Uterus (tissue), 4 donors: Measurements from ENCODE around the gene RASL10B. TPM values are rescaled to one million over a fixed set of nuclear protein-coding genes. Genes with fewer than 3 reads are reported as not detected.
A peak's percentile ranks its signal among the peaks of the same experiment; 100 is the strongest.

Experiments used
- DNase-seq, 2 donors: peaks; one replicate each; pipeline ENCODE4 v3.0.0-alpha.2; 2019 to 2020
- H3K27ac ChIP-seq, 2 donors: fragments of 200-600 bp; sonication (generic); 1 replicate in 1 of 2; 2 replicates in 1 of 2; pipeline ENCODE4 v1.5.1; 2016 to 2018
- H3K27me3 ChIP-seq, 2 donors: fragments of 200-600 bp; sonication (generic); one replicate each; pipeline ENCODE4 v1.5.1; 2018 to 2019; ENCODE audit warnings: control low read depth in 1 of 2
- H3K36me3 ChIP-seq, 2 donors: fragments of 200-600 bp; sonication (generic); one replicate each; pipeline ENCODE4 v1.5.1; 2019; ENCODE audit warnings: control low read depth in 1 of 2
- H3K4me1 ChIP-seq, 2 donors: fragments of 200-600 bp; sonication (generic); one replicate each; pipeline ENCODE4 v1.5.1; 2018 to 2019; ENCODE audit warnings: control low read depth in 1 of 2
- H3K4me3 ChIP-seq, 2 donors: fragments of 200-600 bp; sonication (generic); 1 replicate in 1 of 2; 2 replicates in 1 of 2; pipeline ENCODE4 v1.5.1; 2018 to 2019; ENCODE audit warnings: mild to moderate bottlenecking in 1 of 2
- H3K9me3 ChIP-seq, 2 donors: fragments of 200-600 bp; sonication (generic); one replicate each; pipeline ENCODE4 v1.5.1; 2019; ENCODE audit warnings: control low read depth in 1 of 2
- CTCF ChIP-seq, 4 experiments: fragments of 200-600 bp in 2 of 4; fragments of 450-650 bp in 2 of 4; sonication (generic) in 2 of 4; IDR thresholded peaks; one replicate each; pipeline ENCODE4 v1.5.1; 2016 to 2019; ENCODE audit warnings: antibody characterized with exemption in 4 of 4, mild to moderate bottlenecking in 2 of 4, moderate library complexity in 1 of 4
- POLR2A ChIP-seq, 2 donors: fragments of 450-650 bp; IDR thresholded peaks; one replicate each; pipeline ENCODE4 v1.6.1; 2016; ENCODE audit warnings: antibody characterized with exemption in 2 of 2, mild to moderate bottlenecking in 1 of 2, moderate library complexity in 1 of 2
- intact Hi-C: fragments of 100-400 bp; cut with DNase I; formaldehyde crosslinking; loops from one replicate; pipeline ENCODE4 v1.15.1; 2023; ENCODE audit warnings: low total_unique reads
- total RNA-seq, 4 donors: library from RNA; depleted of rRNA in 3 of 4; stranded (reverse); fragments of >200 nt in 3 of 4; gene quantifications; one replicate each; pipeline versions ENCODE4 v1.1.0 to v1.2.4, GENCODE V29; 2014 to 2023
- donor health status: DM: yes; HTN: yes; CAD: no.

RASL10B gene
- 1 to 10 TPM in 3 of 4 donors, under 1 TPM in 1; 0.77 to 5.6 (median 3.3) TPM for total RNA-seq

DNA sequence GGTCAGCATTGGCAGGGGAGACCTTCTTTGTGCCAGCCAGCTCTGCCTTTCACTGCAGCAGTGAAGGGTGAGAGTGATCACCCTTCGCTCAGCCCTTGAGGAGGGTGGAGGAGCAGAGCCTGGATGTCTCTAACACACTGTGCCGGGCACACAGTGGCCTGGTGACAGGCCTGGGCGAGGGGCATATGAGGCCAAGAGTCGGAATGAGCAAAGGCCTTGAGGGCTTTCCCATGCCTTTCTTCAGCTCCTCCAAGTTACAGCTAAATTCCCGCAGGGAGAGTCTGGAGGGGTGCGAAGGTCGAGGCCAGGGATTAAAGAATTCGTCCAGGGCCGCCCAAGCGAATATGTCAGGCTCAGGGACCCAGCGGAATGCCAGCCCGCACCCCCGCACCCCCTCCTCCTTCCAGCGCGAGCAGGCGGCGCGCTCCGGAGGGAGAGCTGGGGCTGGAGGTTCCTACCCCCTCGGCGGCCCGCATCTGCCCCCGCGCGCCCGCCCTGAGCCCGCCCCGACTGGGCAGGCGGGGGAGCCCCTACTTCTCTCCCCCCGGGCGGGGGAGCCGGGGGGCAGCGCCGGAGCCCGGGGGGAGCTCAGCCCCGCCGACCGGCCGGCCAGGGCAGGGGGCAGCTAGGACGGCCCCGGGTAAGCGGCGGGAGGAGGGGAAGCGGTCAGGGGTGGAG is at the start of gene RASL10B:
Gene RASL10B, plus strand, starts transcription at position 401 of the 678 bp plus-strand sequence. CDS start 3,546 bp downstream, outside the sequence.
- intact Hi-C loops: no loop called here
- no peaks in the 10 kb centered on the region for H3K27me3 ChIP-seq
- H3K9me3 ChIP-seq: no peaks in the 10 kb centered on the region
- H3K27ac ChIP-seq: peak within 1 kb of the TSS; percentile 59 to 78
- H3K4me1 ChIP-seq: peaks cover 0 to 7% of the 10 kb centered on the region in 2 donors
- peak within 1 kb of the TSS; percentile 32 to 77 for H3K4me3 ChIP-seq
- DNase-seq: peak; percentile 55
- H3K36me3 ChIP-seq: no peaks in the 10 kb centered on the region
- TF ChIP-seq CTCF (IDR thresholded peaks at IDR 0.05) (no peak), POLR2A (IDR thresholded peaks at IDR 0.05) (no peak)

DNA sequence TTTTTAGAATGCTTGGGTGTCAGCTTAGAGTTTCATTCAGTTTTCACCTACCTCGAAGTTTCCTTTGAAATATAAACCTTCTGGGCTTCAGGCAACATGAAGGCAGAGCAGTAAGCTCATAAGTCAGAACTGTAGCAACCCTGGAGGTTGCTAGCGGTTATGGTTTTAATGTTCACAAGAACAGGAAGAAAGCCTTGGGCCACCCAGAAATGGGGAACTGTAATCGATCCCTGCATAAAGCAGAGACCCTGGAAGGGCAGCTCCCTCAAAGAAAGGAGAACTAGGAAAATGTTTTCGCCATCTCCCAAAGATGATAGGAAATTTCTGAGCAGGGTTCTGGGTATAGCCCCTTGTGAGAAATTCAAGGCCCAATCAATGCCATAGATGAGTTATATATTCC is 47.8 kb upstream of the RASL10B start:
- H3K4me1 ChIP-seq: no peaks in the 10 kb centered on the region
- TF ChIP-seq CTCF (IDR thresholded peaks at IDR 0.05) (no peak), POLR2A (IDR thresholded peaks at IDR 0.05) (no peak)
- intact Hi-C loops: no loop called here
- no peak for DNase-seq
- no peaks in the 10 kb centered on the region for H3K36me3 ChIP-seq
- no peaks in the 10 kb centered on the region for H3K9me3 ChIP-seq
- no peak overlapping the region for H3K27ac ChIP-seq
- no peaks in the 10 kb centered on the region for H3K27me3 ChIP-seq
- H3K4me3 ChIP-seq: no peak overlapping the region

GRCh38 chr17:35684055-35684802 is 47.2 kb upstream of the RASL10B start:
- Histone ChIP-seq H3K36me3 (no peaks in the 10 kb centered on the region), H3K27me3 (no peaks in the 10 kb centered on the region), H3K4me3 (no peak overlapping the region), H3K27ac (no peak overlapping the region), H3K9me3 (no peaks in the 10 kb centered on the region), H3K4me1 (no peaks in the 10 kb centered on the region)
- no peak for DNase-seq
- intact Hi-C loops: no loop called here
- no peak for TF ChIP-seq POLR2A (IDR thresholded peaks at IDR 0.05)
- TF ChIP-seq CTCF (IDR thresholded peaks at IDR 0.05): no peak

- no peaks in the 10 kb centered on the region for H3K27me3 ChIP-seq
- DNase-seq: no peak
- intact Hi-C loops: no loop called here
- H3K27ac ChIP-seq: no peak overlapping the region
- H3K4me3 ChIP-seq: no peak overlapping the region
- H3K36me3 ChIP-seq: no peaks in the 10 kb centered on the region
- H3K4me1 ChIP-seq: no peaks in the 10 kb centered on the region
- no peak for TF ChIP-seq CTCF (IDR thresholded peaks at IDR 0.05)
- TF ChIP-seq POLR2A (IDR thresholded peaks at IDR 0.05): no peak
- H3K9me3 ChIP-seq: no peaks in the 10 kb centered on the region
Observed at GRCh38 chr17:35692512-35693210, 38.8 kb upstream of the RASL10B start.

DNA sequence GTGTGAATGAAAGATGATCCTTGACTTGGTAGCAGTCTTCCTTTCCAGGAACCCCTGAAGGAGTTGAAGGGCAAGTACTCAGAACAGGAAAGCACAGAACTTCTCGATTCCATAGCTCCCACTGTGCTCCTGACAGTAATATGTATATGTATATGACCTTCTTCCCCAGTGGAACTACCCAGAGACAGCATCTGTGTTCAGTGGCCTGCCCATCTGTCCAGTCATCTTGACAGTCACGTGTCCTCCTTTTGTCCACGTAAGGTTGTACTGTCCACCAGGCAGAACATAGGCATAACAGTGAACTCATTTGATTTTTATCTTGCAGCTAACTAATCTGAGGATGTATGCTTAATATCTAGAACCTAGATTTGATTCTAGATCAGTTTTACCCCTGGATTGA is 37.8 kb upstream of the RASL10B start:
- no peaks in the 10 kb centered on the region for H3K27me3 ChIP-seq
- TF ChIP-seq CTCF (IDR thresholded peaks at IDR 0.05): no peak
- no peaks in the 10 kb centered on the region for H3K36me3 ChIP-seq
- H3K27ac ChIP-seq: no peak overlapping the region
- no peak for DNase-seq
- H3K4me3 ChIP-seq: no peak overlapping the region
- no peaks in the 10 kb centered on the region for H3K9me3 ChIP-seq
- no peaks in the 10 kb centered on the region for H3K4me1 ChIP-seq
- intact Hi-C loops: no loop called here
